ENCODE data around the gene HEXD.

- no peak for TF ChIP-seq CTCF (IDR thresholded peaks at IDR 0.05)
- TF ChIP-seq POLR2A (IDR thresholded peaks at IDR 0.05), result no peak
Measured at GRCh38 chr17:82399601-82400101, 18.5 kb upstream of the HEXD start.

All from esophagus squamous epithelium (tissue), 4 donors.